GM18907 (cell line): ENCODE data around the gene MT1M.
A peak's percentile ranks its signal among the peaks of the same experiment; 100 is the strongest.
"Not testable (repeated sequence)": the region's sequence is repeated elsewhere in the genome, so short reads cannot be mapped to it uniquely, and the experiment has no call there.

Experiments
- ATAC-seq: cut with Tn5 transposase; IDR thresholded peaks from one replicate; pipeline ENCODE4 v1.9.1; 2021; ENCODE audit warnings: mild to moderate bottlenecking, moderate library complexity; ENCODE audit not compliant: unreplicated experiment

MT1M gene

GRCh38 chr16:56645838-56646237 is 13.4 kb downstream of the MT1M start:
- ATAC-seq: no peak

DNA sequence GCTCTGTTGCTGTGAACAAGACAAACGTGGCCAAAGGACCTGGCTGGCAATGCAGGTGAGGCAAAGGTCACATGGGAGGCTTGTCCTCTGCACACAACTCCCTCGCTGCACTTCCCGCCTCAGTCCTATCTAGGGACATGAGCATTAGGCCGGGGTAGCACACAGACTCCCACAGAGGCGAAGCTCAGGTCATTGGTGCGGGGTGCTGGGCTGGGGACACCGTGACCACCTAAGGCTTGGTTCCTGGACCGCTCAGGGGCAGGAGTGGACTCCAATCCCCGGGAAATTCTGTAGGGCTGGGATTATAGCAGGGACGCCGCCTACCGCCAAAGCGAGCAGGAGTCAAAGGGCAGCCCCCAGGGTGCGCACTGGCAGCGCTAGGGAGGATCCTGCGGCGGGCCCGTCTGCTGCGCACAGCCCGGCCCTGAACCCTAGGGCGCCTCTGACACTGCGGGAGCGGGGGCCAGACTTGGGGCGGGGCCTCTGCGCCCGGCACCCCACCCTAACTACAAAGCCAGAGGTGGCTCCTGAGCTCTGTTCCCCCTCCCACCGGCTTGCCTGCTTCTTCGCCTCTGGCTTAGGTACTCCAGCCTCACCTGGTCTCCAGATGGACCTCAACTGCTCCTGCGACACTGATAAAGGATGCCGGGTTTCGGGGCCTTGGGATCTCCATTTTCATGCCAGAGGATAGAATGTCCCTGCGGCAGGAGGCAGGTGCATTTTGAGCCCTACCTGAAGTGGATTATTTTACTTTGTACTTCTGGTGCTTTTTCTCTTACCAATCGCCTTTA is 15.4 kb downstream of the MT1M start:
- ATAC-seq: no peak

- ATAC-seq: no peak
Measured at GRCh38 chr16:56649271-56649670, 16.8 kb downstream of the MT1M start.

GRCh38 chr16:56649820-56650219 is 17.4 kb downstream of the MT1M start:
- no peak for ATAC-seq

DNA sequence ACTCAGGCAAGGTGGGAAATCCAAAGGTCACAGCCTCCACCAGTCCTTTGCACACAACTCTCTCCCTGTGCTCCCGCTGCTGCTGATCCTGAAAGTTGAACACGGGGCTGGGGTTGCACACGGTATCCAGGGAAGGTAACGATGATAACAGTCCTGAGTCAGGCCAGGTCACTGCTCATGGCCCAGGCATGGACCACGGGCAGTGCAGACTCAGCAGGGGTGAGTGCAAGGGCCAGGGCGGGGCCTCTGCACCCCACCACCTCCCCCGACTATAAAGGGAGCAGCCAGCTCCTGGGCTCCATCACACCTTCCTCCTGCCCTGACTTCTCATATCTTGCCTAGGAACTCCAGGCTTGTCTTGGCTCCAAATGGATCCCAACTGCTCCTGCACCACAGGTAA is 19.1 kb downstream of the MT1M start, which contains the start of gene MT1B:
TSS of gene MT1B (plus strand) at position 301 of the 400 bp plus-strand sequence. CDS start at position 369, 68 bp downstream.
- no peak for ATAC-seq

- no peak for ATAC-seq
Measured at GRCh38 chr16:56652600-56652999, 20.1 kb downstream of the MT1M start.

- ATAC-seq: no peak
Measured at GRCh38 chr16:56653218-56653617, 20.8 kb downstream of the MT1M start.

- peak; percentile 60 for ATAC-seq
Measured at GRCh38 chr16:56657555-56658326, 25.3 kb downstream of the MT1M start, which contains the start of gene MT1F. Gene MT1F (plus strand): TSS chr16:56657959. CDS start chr16:56658059, 100 bp downstream.

DNA sequence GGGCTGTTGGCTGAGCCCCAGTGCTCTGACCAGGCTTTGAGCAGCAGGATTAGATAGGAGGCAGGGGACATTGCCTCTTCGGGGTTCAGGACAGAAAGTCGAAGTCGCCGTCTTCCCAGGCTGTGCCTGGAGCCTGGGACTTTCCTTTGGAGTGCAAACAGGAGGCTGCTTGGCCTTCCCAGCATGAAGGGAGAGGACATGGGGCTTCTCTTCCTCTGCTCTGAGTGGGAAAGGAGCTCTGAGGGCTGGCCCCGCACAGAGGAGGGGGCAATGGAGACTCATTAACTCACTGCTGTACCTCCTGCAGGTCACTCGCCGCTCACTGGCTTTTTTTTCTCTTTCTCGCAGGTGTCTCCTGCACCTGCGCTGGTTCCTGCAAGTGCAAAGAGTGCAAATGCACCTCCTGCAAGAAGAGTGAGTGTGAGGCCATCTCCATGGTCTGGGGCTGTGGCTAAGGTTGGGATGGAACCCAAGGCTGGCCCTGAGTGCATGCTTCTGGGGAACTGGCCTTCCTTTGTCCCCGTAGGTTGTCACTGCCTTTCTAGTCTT is 25.9 kb downstream of the MT1M start:
- no peak for ATAC-seq

DNA sequence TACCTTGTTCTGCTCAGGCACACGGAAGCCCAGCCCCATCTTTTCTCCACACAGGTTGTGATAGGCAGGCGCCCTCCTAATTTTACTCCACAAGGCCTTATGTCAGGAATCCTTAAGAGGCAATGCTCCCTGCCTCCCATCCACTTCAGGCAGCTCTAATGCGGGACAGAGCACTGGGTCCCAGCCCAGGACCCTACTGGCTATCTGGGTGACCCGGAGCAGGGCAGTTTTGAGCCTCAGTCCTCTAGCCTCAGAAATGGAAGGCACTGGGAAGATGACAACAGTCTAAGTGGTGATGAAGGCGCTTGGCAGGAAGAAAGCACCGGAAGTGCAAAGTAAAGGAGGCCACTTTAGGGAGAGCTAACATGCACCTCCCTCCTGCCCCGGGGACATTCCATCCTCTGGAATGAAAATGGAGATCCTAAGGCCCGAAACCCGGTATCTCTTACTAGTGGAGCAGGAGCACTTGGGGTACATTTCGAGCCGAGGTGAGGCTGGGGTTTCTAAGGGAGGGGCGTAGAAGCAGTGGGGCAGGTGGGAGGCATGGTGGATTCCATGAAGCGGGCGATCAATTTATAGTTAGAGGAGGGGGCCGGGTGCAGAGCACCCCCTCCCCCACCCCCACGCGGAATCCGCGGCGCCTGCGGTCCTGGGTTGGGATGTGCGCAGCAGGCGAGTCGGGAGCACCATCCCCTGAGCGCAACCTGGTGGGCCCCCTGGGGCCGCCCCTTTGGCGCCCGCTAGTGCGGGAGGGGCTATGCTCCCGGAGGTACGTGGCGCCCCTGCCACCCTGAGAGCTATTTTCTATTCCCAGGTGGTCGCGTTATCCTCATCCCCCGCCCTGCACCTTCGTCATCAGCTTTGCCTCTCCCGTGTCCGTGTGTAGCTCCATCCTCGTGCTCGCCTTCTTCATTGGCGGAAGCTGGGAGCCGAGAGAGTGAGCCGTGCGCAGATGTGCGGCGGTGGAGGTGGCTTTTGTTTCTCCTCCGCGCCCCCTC is 30.2 kb downstream of the MT1M start:
- ATAC-seq: no peak

- no peak for ATAC-seq
Measured at GRCh38 chr16:56664506-56664905, 32.0 kb downstream of the MT1M start.

DNA sequence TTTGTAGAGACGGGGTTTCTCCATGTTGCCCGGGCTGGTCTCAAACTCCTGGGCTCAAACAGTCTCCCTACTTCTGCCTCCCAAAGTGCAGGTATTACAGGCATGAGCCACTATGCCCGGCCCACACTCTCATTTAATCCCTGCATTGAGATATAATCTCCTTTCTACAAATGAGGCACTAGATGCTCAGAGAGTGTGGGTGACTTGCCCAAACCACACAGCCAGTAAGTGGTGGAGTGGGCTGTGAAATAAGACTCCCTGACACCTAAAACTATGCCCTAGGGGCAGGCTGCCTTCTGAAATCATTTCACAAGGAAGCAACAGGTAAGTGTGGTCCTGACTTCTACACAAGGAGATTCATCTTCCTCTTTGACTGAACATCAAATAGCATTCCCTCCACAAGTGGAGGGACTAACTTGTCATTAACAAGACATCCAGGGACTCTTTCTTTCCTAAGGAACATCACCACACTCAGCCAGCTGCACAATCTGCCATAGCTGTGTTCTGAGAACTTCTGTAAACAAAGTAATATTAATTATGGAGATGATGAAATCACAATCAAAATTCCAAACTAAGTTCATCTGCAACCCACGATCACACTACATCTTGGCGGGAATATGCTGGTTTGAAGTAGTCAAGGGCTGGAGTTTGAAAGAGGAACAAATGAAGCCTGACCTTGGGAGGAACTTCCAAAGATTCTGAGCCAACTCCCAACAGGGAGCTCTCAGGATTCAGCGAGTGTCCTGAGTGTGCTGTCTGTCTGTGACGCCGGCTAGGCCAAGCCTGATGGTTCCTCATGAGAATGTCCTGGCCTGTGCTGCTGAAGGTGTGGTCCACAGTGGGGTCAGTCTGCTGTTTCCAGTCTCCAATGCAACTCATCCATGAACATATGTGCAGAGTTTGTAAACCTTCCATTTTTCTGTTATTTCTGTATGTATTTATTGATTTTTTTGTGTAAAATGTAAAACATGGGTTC is 33.1 kb downstream of the MT1M start:
- not testable (repeated sequence) for ATAC-seq

GRCh38 chr16:56667581-56668571 is 35.4 kb downstream of the MT1M start, which contains the start of gene MT1G:
Gene MT1G (minus strand): TSS chr16:56668065. CDS start chr16:56667993, 72 bp downstream.
- no peak for ATAC-seq

DNA sequence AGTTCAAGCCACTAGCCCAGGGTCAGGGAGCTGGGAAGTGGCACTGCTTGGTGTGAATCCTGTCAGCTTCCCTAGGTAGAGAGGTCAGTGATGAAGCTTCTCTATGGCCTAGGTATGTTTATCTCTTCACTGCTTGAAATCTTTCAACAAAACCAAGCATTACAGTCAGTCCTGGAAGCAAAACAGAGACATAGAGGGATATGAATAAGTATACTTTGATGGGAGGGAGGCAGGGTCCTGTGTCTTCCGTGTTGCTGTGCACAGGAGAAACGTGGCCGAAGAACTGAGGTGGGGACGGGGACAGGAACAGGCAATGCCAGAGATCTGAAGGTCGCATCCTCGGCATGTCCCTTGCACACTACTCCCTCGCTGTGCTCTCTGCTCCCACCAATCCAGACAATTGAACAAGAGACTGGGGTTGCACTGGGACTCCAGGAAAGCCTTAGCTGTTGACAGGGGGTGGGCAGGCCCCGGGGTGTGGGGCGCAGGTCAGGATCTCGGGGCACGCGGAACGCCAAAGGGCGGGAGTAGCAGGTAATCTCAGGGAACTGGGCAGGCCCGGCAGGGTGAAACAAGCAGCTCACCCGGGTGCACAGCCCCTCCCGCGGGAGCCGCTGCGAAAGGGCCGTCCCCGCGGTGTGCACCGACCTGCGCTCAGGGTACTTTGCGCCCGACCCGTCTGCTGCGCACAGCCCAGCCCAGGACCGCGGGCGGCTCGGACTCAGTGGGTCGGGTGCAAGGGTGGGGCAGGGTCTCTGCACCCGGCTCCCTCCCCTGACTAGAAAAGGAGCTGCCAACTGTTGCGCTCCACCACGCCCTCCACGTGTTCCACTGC is 36.8 kb downstream of the MT1M start, which contains the start of gene MT1H:
TSS of gene MT1H (plus strand) at position 810 of the 835 bp plus-strand sequence. CDS start 71 bp downstream, outside the sequence.
- no peak for ATAC-seq

- no peak for ATAC-seq
Measured at GRCh38 chr16:56669840-56670619, 37.6 kb downstream of the MT1M start.

- ATAC-seq: no peak
Measured at GRCh38 chr16:56670620-56670934, 38.1 kb downstream of the MT1M start.
